OCI-LY1 (cell line): ENCODE measurements around the gene CNTNAP5.

Source experiments
- CTCF ChIP-seq: fragments of 200-600 bp; sonication (generic), shearing (Covaris generic); IDR thresholded peaks from 2 replicates; pipeline ENCODE4 v1.5.1; 2017; ENCODE audit warnings: mild to moderate bottlenecking, antibody characterized with exemption, low read length, moderate library complexity, mixed read lengths
- EZH2 ChIP-seq: fragments of 200-600 bp; sonication (generic), shearing (Covaris generic); IDR thresholded peaks from 2 replicates; pipeline ENCODE4 v1.8.0; 2017; ENCODE audit warnings: borderline replicate concordance, mixed run types, mild to moderate bottlenecking, antibody characterized with exemption, low read length, moderate library complexity, mixed read lengths

- no peak for TF ChIP-seq CTCF
- no peak for TF ChIP-seq EZH2
Measured at GRCh38 chr2:124286089-124286783, 261.1 kb downstream of the CNTNAP5 start.
